Right hindlimb (tissue), 1 donor: ENCODE results near the gene DPEP1.

Experiments used
- DNase-seq: peaks from one replicate; pipeline ENCODE4 v3.0.0-alpha.2; 2018

The DPEP1 gene

GRCh38 chr16:89600427-89600826 lies 13.0 kb upstream of the DPEP1 start:
- no peak for DNase-seq

GRCh38 chr16:89600956-89601355 lies 12.5 kb upstream of the DPEP1 start:
- DNase-seq: no peak

- no peak for DNase-seq
Measured at GRCh38 chr16:89601906-89602272, 11.6 kb upstream of the DPEP1 start.

DNA sequence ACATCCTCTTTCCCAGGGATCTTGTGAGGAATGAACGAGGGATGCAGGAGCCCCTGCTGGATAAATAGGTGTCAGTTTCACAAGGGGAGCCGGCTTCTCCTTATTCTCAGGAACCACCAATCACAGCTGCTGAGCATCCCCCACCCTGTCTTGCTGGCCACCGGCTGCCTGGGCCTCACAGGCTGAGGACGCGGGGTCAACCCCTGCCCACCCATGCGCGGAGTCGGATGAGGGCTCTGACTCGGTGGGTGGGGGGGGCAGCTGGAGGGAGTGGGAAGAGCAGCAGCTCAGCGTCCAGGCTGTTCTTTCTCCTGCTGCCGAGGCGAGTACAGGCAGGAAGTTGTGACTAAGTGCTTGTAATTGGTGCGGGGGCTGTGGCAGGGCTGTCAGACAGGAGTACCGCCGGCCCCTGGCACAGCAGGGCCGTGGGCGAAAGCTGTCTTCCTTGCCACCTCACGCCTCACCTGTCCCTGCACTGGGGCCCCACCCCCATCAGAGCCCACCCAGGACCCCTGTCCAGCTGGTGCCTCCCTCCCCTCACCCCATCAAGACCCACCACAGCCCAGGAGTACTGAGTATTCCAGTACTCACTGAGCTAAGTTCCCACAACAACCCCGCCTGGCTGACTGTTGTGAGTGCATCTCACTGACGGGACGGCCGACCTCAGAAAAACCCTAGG lies 11.0 kb upstream of the DPEP1 start:
- peak; percentile 72 for DNase-seq

DNA sequence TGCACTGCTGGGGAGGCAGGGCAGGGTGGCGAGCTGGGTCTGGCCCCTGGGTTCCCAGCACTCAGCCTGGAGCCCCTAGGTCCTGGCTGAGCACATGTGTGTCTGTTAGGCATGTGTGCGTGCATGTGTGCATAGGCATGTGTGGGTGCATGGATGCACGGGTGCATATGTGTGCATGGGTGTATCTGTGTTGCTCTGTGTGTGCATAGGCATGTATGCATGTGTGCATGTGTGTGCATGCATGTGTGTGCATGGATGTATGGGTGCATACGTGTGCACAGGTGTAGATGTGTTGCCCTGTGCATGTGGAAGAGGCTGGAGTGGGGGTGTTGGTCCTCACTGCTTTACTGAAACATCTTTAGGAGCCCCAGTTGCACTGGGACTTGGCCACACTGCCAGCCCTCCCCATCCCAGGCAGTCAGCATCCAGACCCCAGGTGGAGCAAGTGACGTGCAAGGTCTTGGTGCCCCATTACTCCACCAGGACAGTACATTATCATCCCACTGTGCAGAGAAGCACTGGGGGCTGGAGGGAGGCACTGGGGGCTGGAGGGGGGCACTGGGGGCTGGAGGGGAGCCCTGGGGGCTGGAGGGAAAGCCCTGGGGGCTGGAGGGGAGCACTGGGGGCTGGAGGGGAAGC lies 10.4 kb upstream of the DPEP1 start:
- no peak for DNase-seq

DNA sequence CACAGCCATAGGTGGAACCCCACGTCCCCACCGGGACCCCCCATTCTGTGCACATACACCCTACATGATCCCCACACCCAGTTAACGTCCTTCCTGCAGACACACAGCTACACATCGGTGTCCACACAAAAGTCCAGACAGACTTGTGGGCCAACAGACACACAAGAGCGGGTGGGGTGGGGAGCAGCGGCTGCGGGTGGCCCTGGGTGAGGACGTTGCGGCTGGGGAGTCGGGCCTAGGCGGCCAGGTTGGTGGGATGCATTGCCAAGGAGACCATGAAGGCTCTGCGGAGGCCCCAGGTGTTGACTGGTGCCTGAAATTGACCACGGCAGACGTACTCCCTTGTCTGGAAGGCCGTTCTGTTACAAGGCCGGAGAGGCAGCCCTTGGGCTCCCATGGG lies 8.7 kb upstream of the DPEP1 start:
- no peak for DNase-seq

DNA sequence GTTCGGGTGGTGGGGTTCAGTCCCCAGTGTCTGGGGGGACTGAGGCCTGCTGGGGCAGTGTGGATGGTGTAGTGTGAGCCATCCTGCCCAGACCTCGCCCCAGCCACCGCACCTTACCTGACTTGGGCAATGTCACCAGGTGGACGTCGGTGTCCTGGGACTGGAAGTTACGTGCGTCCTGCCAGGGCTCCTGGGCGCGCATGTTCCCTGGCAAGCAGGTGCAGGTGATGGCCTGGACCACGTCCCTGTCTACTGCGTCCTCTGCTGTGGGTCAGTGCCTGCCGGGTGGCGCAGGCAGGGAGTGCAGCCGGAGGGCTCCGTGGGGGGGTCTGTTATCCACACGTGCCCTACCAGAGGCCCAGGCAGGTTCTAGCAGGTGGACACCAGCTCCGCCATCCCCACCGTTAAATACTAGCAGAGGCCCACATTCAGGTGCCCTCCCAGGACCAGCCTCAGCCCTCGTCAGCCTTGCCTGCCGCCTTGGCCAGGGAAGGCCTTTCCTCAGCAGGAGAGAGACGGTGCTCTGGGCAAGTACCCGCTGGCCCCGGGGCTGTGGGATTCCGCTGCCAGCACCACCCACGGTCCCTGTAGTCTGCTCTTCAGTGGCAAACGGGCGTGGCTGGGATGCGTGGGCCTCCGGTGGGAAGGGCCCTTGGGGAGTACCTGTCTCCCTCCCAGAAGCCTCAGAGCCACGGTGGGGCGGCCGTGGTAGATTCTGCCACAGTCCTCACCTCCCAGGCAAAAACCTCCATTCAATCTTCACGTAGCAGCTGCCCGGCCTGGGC lies 8.1 kb upstream of the DPEP1 start:
- DNase-seq: no peak

DNA sequence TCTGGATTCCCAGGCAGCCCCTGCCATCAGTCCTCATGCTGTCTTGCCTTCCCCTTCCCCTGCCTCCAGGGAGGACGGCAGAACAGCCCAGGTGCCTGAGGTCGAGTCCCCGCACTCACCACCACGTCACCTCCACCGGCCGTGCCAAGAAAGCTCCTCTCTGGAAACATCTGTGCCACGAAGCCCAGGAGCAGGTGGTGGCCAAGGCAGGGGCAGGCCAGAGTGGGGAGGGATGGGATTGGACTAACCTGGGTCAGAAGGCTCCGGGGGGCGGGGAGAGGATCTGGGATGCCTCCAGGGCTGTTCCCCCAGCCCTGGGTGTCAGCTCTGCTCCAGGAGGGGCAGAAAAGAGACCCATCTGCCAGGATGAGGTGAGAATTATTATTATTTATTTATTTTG lies 7.4 kb upstream of the DPEP1 start:
- DNase-seq: no peak

DNA sequence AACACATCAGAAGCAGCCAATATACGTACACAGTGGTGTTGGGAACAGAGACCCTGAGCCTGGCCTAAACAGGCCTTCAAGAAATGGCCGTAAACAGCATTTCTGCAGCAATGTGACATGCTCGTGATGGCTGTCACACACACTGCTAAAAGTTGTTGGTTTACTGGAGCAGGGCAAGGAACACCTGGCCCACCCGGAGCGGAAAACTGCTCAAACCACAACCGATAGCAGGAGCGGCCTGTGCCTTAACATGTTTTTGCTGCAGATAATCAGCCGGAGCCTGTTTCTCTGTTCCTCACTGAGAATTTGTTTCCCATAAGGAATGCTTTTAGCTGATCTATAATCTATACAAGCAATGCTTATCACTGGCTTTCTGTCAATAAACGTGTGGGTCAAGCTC lies 6.0 kb upstream of the DPEP1 start:
- DNase-seq: no peak

DNA sequence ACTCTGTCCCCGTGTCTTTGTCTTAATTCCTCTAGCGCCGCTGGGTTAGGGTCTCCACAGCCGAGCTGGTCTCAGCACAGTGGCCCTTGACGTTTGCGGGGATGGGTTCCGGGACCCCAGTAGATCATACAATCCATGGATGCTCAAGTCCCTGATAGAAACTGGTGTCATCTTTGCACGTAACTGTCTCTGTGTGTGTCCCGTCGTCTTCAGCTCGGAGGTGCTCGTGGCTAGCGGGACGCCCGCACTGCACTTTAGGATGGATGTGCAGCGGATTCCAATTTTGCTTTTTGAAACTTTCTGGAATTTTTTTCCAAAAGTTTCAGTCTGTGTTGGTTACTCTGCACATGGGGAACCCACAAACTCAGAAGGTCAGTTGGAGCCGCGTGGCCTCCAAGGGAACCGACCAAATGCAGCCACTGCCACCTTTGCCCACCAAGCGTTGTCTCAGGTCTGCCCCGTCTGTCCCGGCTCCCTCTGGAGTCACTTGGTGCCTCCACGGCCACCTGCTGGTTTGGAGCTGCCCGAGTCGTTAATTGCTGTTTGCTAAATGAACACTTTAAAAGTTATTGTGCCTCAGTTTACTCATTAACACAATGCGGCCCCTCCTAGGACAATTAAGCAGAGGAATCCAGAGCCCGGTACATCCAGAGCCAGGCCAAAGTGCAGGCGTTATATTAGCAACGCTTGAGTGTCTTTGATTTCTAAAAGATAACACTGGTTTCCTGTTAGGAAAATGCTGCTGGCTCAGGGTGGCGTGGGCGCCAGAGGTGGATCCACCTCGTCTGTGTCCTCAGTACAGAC lies 5.3 kb upstream of the DPEP1 start:
- DNase-seq: no peak

- DNase-seq: no peak
Measured at GRCh38 chr16:89610108-89610453, 3.4 kb upstream of the DPEP1 start.

GRCh38 chr16:89612415-89613166 lies 851 bp upstream of the DPEP1 start:
- no peak for DNase-seq

DNA sequence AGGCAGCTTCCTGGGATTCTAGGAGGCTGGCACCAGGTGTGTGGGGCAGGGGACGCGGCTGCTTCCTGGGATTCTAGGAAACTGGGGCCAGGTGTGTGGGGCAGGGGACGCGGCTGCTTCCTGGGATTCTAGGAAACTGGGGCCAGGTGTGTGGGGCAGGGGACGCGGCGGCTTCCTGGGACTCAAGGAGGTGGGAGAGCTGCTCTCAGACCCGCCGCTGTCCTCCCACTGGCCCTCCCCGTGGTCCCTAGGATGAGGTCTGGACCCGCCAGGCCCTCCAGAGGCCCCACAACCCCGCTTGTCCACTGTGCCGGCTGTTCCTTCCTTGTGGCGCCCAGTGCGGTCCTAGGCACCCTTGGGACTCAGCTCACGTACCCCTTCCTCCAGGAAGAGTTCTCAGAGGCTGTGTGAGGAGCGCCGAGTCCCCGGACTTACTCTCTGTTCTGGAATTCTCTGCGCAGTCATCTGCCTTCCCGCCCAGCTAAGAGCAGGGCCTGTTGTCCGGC lies 565 bp downstream of the DPEP1 start:
- no peak for DNase-seq

DNA sequence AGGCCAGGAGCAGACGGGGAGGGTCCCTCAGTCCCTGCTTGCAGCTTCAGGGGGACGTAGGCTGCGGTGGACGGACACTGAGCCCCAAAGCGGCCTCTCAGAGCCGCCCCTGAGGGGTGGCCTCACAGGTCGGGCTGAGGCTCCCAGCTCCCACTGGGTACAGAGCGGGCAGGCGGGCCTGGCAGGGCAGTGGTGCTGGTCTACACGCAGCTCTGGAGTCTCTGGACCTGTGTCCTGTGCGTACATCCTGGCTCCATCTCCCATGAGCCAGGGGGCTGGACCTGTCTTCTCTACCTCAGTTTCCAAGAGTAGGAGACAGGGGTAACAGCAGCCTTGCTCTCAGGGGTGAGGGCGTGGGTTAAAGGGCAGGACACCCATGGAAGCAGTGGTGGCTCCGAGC lies 1.7 kb downstream of the DPEP1 start:
- no peak for DNase-seq

GRCh38 chr16:89615596-89616090 lies 2.2 kb downstream of the DPEP1 start:
- DNase-seq: no peak

DNA sequence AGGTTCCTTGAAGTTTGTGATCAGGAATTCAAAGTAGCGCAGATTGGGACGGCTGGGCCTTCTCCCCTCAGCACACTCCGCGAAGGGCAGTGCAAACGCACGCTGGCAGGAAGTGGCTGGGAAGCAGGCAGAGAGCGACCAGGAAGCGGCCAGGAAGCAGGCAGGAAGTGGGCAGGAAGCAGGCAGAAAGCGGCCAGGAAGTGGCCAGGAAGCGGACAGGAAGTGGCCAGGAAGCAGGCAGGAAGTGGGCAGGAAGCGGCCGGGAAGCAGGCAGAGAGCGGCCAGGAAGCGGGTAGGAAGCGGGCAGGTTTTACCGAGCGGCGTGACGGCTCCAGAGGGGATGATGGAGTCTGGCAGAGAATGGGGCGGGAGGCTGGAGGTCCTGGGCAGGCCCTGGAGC lies 3.2 kb downstream of the DPEP1 start:
- DNase-seq: no peak

DNA sequence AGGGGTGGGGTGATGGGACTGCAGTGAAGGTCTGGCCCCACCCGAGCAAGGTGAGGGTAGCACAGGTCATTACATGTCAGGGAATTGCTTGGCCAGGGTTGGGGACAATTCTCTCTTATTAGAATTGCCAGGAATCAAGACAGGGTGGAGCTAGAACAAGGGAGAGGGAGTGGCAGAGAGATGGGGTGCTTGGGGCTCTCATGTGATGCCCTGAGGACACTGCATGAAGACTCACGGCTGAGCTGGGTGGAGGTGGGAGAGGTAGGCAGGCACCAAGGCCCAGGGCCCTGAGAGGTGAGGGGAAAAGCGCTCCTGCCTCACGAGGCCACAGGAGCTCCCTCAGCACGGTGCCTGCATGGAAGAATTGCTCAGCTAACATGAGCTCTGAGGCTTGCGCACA lies 3.6 kb downstream of the DPEP1 start:
- no peak for DNase-seq

DNA sequence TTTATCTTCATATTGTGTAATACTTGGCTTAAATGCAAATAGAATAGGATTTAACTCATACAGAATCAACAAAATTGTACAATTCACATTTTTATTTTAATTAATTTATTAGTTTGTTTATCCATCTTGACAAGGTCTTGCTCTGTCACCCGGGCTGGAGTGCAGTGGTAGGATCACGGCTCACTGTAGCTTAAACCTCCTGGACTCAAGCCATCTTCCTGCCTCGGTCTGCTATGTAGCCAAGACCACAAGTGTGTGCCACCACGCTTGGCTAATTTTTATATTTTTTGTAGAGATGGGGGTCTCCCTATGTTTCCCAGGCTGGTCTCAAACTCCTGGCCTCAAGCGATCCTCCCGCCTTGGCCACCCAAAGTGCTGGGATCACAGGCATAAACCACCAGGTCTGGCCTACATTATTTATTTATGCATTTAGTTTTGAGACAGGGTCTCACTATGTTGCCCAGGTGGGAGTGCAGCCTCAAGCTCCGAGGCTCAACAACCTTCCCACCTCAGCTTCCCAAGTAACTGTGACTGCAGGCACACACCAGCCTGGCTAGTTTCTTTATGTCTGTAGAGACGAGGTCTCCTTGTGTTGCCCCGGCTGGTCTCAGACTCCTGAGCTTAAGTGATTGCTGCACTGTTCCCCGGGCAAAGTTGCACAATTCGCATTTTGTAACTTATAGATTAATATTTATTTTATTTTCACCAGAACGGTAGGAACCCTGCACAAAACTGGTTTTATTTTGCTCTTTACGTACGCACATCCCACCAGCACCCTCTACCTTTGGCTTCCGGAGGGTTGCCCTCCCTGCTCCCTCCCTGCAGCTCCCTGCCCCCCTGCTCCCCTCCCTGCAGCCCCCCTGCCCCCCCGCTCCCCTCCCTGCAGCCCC lies 4.9 kb downstream of the DPEP1 start:
- DNase-seq: no peak

DNA sequence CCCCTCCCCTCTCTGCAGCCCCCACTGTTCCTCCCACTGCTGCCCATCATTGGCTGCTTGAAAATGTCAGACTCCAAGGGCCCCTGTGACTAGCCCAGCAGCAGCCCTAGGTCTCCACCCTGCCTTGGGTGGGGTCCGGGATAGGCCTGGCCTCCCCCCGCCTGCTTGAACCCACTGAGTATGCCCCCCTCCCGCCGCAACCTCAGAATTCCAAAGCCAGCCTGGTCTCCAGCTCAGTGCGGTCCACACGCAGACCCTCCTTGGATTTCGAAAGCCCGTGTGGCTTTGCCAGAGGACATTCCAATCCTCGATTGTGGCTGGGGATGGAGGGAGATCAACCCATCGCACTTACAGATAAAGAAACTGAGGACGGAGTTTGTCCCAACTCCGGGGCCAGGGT lies 6.4 kb downstream of the DPEP1 start:
- DNase-seq: no peak

- no peak for DNase-seq
Measured at GRCh38 chr16:89620406-89620841, 7.0 kb downstream of the DPEP1 start.

- no peak for DNase-seq
Measured at GRCh38 chr16:89621136-89621697, 7.8 kb downstream of the DPEP1 start.
